Islet of Langerhans (tissue), 1 donor: ENCODE measurements around the gene MAPKAPK2.

Experiments
- FAIRE-seq: peaks from one replicate; lab custom pipeline; 2011; peaks lifted over from hg19 to GRCh38; lab: Jason Lieb, UNC

MAPKAPK2 gene

DNA sequence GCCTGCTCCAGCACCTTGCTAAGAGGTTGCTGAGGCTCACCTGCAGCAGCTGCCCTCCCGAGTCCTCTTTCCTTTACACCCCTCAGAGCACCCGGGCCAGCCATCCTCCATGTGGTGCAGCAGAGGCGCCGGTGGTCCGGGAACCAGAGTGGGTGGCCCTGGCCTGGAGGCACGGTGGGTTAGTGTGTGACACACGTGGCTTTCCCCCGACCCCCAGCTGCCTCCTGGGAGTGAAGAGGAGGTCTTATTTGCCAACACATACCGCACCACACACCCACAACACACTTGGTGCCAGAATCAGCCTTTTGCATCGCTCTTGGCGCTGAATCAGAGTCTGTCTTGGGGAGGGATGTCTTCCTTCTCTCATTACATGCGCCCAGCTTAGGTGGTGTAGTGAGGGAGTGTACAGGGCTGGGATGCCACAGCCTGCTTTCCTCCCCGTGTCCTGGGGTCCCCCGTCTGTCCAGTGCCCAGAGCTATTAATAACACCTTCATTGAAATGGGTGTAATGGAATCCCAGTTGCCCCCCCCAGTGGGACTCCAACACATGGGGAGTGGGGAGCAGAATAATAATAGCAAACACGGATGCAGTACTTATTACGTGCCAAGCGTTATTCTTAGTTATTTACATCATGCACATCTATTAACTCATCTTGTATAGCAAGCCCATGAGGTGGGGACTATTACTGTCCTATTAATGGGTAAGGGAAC, 38.2 kb downstream of the MAPKAPK2 start:
- FAIRE-seq: no peak

DNA sequence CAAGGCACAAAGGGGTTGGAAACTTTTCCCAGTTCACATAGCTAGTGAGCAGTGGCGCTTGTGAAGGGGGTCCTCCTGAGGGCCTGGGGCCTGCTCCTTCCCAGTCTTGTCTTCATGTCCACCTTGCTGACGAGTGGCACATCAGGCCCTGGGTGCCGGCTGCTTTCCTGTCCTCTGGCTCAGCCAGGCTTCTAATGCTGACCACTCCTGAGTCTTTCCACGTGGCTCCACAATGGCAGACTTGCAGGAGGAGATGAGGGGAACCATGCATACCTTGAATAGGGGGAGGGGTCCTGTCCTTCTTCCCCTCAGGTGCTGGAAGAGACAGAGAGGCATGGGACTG, 38.7 kb downstream of the MAPKAPK2 start:
- no peak for FAIRE-seq

DNA sequence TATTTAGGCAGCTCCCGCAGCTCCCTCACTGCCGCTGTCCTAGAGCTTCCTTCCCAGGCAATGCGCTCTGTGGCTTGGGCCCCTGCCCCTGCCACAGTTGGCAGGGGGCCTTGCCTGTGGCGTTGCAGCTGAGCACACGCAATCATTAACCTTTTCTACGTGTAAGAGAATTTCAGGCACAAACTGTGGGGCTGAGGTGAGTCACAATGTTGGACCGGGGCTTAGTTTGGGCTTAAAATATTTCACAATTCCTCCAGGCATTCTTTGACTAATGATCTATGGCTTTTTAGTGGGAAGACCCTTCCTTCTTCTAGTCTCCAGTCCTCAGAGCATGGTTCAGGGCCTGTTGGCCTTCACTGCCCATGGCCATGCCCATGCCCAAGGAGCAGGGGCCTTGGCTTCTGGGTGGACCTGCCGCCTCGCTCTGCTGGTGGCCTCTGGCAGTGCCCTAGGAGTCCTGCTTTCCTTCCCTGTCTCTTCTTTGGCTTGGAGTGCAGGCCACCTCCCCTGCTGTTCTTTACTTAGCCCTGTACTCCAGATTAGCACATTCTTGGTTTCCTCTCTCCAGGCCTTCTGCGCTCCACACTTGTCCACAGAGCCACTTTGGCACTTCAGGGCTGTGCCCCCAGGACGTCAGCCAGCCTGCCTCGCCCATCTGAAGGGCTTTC, 39.2 kb downstream of the MAPKAPK2 start:
- no peak for FAIRE-seq

DNA sequence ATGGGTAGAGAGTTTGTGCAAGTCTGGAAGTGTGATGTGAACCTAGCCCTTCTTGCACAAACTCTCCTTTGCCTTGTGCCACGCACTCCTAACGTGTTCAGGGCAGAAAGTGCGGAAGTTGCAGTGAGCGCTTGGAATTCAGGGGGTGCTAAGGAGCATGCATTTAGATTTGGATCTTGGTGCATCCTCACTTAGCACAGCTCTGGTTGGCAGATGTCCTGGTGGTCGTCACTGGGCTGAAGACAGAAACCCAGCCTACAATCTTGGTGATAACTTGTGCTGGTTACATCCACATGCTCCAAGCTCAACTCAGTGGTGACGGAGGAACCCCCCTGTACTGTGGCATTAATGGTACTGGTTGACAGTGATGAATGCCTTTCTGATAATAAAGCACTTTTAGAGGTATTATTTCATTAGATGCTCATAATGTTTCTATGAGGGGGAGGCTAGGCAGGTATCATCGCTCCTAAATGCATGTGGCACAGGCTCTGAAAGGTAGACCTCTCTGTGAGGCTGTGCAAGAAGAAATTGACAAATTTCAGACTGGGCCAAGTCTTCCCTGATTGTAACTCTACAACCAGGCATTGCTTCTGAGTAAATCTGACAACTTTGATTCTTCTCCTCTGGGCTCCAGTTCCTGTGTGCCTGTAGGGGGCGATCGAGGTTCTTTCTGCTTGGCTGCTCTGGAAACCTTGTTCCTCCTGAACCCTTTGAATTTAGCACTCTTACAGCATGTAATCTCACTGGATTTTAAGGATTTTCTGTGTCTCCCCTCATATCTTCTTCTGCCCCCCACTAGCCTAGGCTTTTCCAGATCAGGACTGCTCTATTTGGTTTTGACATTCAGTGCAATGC, 40.6 kb downstream of the MAPKAPK2 start:
- FAIRE-seq: no peak

- no peak for FAIRE-seq
Measured at GRCh38 chr1:206727981-206728696, 43.4 kb downstream of the MAPKAPK2 start.

DNA sequence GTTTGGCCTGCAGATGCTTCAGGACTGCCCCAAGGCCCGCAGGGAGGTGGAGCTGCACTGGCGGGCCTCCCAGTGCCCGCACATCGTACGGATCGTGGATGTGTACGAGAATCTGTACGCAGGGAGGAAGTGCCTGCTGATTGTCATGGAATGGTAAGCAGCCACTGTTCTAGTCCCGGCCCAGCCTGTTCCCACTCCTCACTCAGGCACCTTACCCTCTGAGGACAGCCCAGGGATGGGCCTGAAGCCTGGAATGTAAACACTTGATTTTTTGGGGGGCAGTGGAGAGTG, 43.9 kb downstream of the MAPKAPK2 start:
- no peak for FAIRE-seq

DNA sequence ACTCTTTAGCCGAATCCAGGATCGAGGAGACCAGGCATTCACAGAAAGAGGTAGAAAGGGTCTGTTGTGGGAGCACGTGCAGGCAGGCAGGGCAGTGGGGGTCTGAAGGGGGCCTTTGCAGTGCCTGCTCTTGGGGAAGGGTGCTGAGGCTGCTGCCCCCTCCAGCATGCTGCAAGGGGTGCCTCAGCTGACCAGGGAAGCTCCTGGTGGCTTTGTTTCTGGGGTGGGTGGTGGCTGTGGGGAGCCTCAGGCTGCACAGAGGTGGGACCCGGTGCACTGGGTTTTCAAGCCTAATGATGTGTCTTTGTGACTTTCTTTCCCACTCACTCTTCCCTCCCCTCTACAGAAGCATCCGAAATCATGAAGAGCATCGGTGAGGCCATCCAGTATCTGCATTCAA, 44.3 kb downstream of the MAPKAPK2 start:
- no peak for FAIRE-seq

DNA sequence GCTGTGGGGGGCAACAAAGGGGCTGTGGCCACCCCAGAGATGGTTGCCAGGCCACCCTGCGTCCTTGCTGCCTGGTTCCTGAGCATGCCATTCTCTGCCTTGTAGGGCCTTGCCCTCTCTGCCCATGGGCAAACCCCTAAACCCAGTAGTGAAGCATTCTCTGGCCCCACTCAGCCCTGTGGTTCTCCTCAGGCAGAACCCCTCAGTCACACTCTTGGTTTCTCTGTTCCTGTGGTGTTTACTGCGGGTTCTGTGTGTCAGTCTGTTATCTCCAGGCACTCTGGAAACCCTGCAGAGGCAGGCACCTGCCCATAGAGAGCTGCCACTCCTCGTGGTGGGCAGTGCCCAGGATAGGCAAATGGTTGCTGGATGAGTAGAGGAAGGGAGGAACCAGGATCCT, 44.8 kb downstream of the MAPKAPK2 start:
- no peak for FAIRE-seq

- no peak for FAIRE-seq
Measured at GRCh38 chr1:206732508-206732907, 47.8 kb downstream of the MAPKAPK2 start.

DNA sequence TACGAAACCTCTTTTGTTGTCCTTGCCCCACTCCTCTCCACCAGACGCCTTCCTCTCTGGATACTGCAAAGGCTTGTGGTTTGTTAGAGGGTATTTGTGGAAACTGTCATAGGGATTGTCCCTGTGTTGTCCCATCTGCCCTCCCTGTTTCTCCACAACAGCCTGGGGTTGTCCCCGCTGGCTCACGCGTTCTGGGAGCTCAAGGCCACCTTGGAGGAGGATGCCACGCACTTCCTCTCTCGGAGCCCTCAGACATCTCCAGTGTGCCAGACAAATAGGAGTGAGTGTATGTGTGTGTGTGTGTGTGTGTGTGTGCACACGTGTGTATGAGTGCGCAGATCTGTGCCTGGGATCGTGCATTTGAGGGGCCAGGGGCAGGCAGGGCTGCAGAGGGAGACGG, 48.3 kb downstream of the MAPKAPK2 start:
- FAIRE-seq: no peak

- FAIRE-seq: no peak
Measured at GRCh38 chr1:206734499-206735142, 49.9 kb downstream of the MAPKAPK2 start.

GRCh38 chr1:206735553-206736031, 50.9 kb downstream of the MAPKAPK2 start:
- FAIRE-seq: no peak

DNA sequence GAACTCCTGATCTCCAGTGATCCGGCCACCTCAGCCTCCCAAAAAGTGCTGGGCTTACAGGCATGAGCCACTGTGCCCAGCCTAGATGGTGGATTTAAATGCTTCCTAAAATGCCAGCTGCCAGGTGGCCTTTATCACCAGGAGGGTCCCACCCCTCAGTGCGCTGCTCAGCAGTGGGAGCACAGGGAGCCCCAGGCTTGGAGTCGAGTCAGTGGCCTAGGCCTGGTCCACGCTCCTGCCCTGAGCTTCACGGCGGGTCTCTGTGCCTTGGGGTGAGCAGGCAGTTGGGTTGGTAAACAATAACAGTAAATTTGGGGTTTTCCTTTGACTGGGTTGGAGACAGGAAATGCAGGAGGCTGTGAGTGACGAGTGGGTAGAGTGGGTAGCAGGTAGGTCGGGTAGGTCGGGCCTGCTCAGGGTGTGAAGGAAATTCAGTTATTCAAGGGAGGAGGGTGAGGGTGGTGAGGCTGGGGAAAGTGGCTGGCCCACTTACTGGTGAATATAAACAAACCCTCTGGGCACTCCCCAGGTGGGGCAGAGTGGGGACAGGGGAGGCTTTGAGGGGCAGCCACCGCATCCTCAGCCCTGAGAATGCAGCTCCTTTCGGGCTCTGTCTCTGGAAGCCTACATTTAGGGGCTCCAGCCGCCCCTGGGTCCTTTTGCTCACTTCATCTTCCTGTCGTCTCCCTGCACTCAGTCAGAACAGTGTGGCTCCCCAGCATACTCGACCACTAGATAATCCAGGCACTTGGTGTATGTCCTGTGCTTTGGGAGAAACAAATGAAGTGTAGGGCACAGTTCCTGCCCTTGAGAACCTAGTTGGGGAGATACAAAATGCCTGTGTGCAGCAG, 52.4 kb downstream of the MAPKAPK2 start:
- no peak for FAIRE-seq

DNA sequence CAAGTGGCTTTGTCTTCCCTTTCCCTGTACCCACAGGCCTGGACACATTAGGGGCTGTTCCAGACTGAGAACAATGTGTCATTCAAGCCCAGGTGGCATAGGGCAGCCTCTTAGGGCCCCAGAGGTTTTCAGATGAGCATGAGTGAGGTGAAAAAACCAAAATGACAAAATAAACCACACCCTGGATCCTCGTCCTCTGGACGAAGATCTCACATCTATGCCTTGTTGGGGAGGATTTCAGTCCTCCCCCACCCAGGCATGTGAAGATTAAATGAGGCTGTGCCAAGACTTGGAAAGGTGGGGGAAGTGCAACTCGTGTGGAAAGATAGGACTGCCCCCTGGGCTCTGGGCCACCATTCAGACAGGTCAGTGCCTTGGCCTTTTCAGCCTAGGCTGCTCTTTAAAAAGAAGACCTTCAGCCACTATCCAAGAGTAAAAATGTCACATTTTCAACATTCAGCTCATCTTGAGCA, 53.1 kb downstream of the MAPKAPK2 start:
- FAIRE-seq: no peak

DNA sequence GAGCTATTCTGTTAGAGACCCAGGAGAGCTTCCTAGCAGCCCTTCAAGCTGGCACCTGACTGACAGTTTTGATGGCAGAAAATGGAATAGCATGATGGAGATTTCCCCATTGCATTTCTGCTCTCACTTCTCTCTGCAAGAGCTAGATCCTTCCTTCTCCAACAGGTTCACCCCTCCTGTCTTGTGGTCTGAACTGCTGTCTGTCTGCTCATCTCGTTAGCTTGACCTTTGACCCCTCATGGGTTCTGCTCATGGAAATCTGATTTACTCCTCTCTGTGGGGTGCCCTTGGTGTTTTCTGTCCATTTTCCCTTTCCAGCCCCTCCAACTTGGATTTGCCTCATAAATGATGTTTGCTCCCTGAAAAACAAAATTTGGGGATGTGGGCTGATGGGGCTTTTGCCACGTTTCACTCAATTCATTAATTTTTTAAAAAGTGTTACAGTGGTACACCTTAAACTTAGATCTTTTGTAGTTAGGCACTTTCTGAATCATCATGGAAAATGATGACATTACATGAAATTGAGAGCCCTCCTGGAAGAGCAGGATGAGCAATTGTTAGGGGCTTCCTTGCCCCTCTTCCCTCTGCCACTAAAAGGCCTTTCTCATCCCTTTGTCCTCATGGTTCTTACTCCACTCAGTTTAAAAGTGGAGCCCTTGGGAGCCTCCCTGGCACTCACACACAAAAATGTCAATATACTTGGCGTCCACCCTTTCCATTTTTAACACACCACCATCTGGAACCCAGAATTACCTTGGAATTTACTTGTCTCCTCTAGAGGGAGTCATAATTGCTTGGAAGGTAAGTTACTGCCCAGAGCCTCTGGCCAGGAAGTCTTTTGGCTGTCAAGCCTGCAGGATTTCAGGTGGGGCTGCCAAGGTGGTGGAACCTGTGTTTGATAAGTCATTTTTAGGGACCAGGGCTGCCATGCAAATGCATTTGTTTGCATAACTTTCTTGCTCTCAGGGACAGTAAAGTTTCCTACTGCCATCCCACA, 54.0 kb downstream of the MAPKAPK2 start:
- no peak for FAIRE-seq

DNA sequence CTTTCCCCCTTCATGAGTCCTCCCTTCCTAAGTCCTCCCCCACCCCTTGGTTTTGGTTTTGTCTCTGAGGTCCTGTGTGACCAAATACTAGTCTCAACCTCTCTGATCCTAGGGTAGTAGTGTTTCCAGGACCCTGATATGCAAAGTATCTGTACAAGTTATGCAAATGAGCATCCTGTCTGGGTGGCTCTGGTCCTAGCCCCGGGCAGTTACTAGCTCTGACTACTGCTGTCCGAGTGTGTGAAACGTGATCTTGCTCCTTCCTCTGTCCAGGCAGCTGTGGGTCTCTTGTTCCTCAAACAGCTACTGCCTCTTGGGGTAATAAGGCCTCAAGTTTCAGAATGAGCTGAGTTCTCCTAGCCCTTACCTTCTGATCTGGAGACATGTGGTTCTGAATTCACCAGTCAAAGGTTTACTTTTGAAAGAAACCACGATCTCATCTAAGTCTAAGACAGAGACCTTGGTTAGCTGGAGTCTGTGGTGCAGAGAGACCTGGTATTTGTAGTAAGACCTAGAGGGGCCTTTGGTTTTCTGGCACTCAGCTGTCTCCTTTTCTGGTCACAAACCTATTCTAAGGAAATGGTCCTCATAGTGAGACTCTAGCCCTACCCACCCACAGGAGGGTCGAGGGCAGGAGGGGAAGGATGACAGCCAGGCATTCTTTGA, 54.8 kb downstream of the MAPKAPK2 start:
- no peak for FAIRE-seq

- no peak for FAIRE-seq
Measured at GRCh38 chr1:206741142-206741701, 56.5 kb downstream of the MAPKAPK2 start.

- FAIRE-seq: no peak
Measured at GRCh38 chr1:206742719-206743383, 58.1 kb downstream of the MAPKAPK2 start.
